22Rv1 (cell line): ENCODE measurements around the gene CEP76.

Source experiments
- CTCF ChIP-seq: fragments of 450-650 bp; IDR thresholded peaks from 2 replicates; pipeline ENCODE4 v1.5.1; 2017; ENCODE audit warnings: mild to moderate bottlenecking
- ZFX ChIP-seq: fragments of 450-650 bp; IDR thresholded peaks from 2 replicates; pipeline ENCODE4 v1.6.1; 2017; ENCODE audit warnings: antibody characterized with exemption, borderline replicate concordance

- no peak for TF ChIP-seq CTCF
- TF ChIP-seq ZFX: no peak
These were observed 34.9 kb upstream of the CEP76 start for GRCh38 chr18:12737243-12737902.
